B cell (primary cell): ENCODE data around the gene NAV2. TPM values are rescaled to one million over a fixed set of nuclear protein-coding genes. Genes with fewer than 3 reads are reported as not detected.

ENCODE experiments used
- ATAC-seq: fragments of 200-7000 bp; cut with Tn5 transposase; one replicate; pipeline ENCODE4 v1.10.0; 2021; ENCODE audit warnings: low read depth, mild to moderate bottlenecking, moderate number of reproducible peaks, moderate library complexity
- CTCF ChIA-PET: fragments of 350-600 bp; sonication (Branson Sonifier 250); formaldehyde crosslinking; loops from one replicate; lab custom pipeline; 2021; ENCODE audit warnings: antibody characterized with exemption, inconsistent platforms; lab: Charles Lee
- POLR2A ChIA-PET: fragments of 350-600 bp; sonication (Branson Sonifier 250); formaldehyde crosslinking; loops from one replicate; lab custom pipeline; 2021; ENCODE audit warnings: antibody characterized with exemption; lab: Charles Lee
- DNase-seq: peaks from one replicate; pipeline ENCODE4 v3.0.0; 2013
- H2AFZ ChIP-seq: 2 replicates; pipeline ENCODE4 v1.6.1; 2012; ENCODE audit warnings: mild to moderate bottlenecking, low read depth, low read length; ENCODE audit not compliant: insufficient read depth, poor library complexity, severe bottlenecking
- H3K27ac ChIP-seq, 2 donors: 1 replicate in 1 of 2; 2 replicates in 1 of 2; pipeline ENCODE4 v1.5.1; 2012 to 2013; ENCODE audit warnings: low read length in 2 of 2, mild to moderate bottlenecking in 2 of 2, moderate library complexity in 1 of 2
- H3K27me3 ChIP-seq, 4 experiments: fragments of 200-600 bp in 1 of 4; sonication (generic) in 1 of 4; replicated peaks in 1 of 4; 1 replicate in 2 of 4; 2 replicates in 2 of 4; pipeline versions ENCODE4 v1.6.1 to v1.7.0; 2013 to 2016; ENCODE audit warnings: low read length in 3 of 4, mild to moderate bottlenecking in 2 of 4, mixed read lengths in 1 of 4, moderate library complexity in 1 of 4; ENCODE audit not compliant: insufficient read depth in 4 of 4, control insufficient read depth in 3 of 4; ENCODE audit errors: control extremely low read depth in 1 of 4
- H3K36me3 ChIP-seq, 2 experiments: replicated peaks in 1 of 2; 1 replicate in 1 of 2; 2 replicates in 1 of 2; pipeline versions ENCODE4 v1.6.1 to v1.7.1; 2013; ENCODE audit warnings: low read length in 1 of 2; ENCODE audit not compliant: insufficient read depth in 2 of 2, control insufficient read depth in 1 of 2; ENCODE audit errors: control extremely low read depth in 1 of 2, extremely low read depth in 1 of 2
- H3K4me1 ChIP-seq, 2 donors: fragments of 200-600 bp in 1 of 2; sonication (generic) in 1 of 2; 1 replicate in 1 of 2; 2 replicates in 1 of 2; pipeline versions ENCODE4 v1.5.1 to v1.6.1; 2013 to 2017; ENCODE audit warnings: low read length in 2 of 2; ENCODE audit not compliant: control insufficient read depth in 2 of 2, insufficient read depth in 2 of 2
- H3K4me2 ChIP-seq: replicated peaks from 2 replicates; pipeline ENCODE3; 2012; ENCODE audit warnings: mild to moderate bottlenecking, low read depth, low read length; ENCODE audit not compliant: poor library complexity, severe bottlenecking
- H3K4me3 ChIP-seq, 5 experiments: fragments of 200-600 bp in 1 of 5; sonication (generic) in 1 of 5; 1 replicate in 3 of 5; 2 replicates in 2 of 5; pipeline versions ENCODE4 v1.5.1 to v1.7.0; 2011 to 2016; ENCODE audit warnings: low read length in 4 of 5, mild to moderate bottlenecking in 4 of 5, low read depth in 2 of 5, control low read depth in 1 of 5, moderate library complexity in 1 of 5; ENCODE audit not compliant: insufficient read depth in 1 of 5; ENCODE audit errors: control extremely low read depth in 1 of 5, extremely low read depth in 1 of 5
- H3K79me2 ChIP-seq: fragments of 200-600 bp; sonication (generic); one replicate; pipeline ENCODE4 v1.6.0; 2016; ENCODE audit warnings: low read length; ENCODE audit not compliant: control insufficient read depth, insufficient read depth
- H3K9ac ChIP-seq: fragments of 200-600 bp; sonication (generic); 2 replicates; pipeline ENCODE4 v1.6.1; 2017; ENCODE audit warnings: mild to moderate bottlenecking, low read length, moderate library complexity
- H3K9me3 ChIP-seq, 3 donors: one replicate each; pipeline versions ENCODE4 v1.6.1 to v1.7.1; 2013; ENCODE audit warnings: low read length in 2 of 3; ENCODE audit not compliant: control insufficient read depth in 2 of 3, insufficient read depth in 1 of 3; ENCODE audit errors: control extremely low read depth in 1 of 3
- H4K20me1 ChIP-seq: 2 replicates; pipeline ENCODE4 v1.6.0; 2012; ENCODE audit warnings: mild to moderate bottlenecking, low read length; ENCODE audit not compliant: insufficient read depth, control insufficient read depth, poor library complexity, severe bottlenecking
- H3K27ac Mint-ChIP-seq: one replicate; pipeline ENCODE4 v1.8.0; 2021; ENCODE audit warnings: mixed read lengths
- H3K27me3 Mint-ChIP-seq: one replicate; pipeline ENCODE4 v1.8.0; 2021; ENCODE audit warnings: mixed read lengths
- H3K4me1 Mint-ChIP-seq: one replicate; pipeline ENCODE4 v1.8.0; 2021; ENCODE audit warnings: mixed read lengths
- H3K4me3 Mint-ChIP-seq: one replicate; pipeline ENCODE4 v1.8.0; 2021; ENCODE audit warnings: mixed read lengths
- H3K9me3 Mint-ChIP-seq: one replicate; pipeline ENCODE4 v1.8.0; 2022; ENCODE audit warnings: mixed read lengths; ENCODE audit not compliant: insufficient read depth
- EZH2 ChIP-seq: IDR thresholded peaks from 2 replicates; pipeline ENCODE4 v1.6.1; 2012; ENCODE audit warnings: borderline replicate concordance, low read depth, mild to moderate bottlenecking, moderate library complexity, low read length; ENCODE audit not compliant: insufficient read depth, poor library complexity, severe bottlenecking
- WGBS: methylation state at CpG from one replicate; pipeline ENCODE4 v1.1.5; 2013; ENCODE audit warnings: missing lambda C conversion rate; ENCODE audit not compliant: insufficient coverage; 5-methylcytosine and 5-hydroxymethylcytosine counted together
- intact Hi-C: fragments of 100-400 bp; cut with micrococcal nuclease; formaldehyde crosslinking; loops from one replicate; pipeline ENCODE4 v1.10.0; 2022
- polyA plus RNA-seq: library from polyadenylated mRNA; depleted of rRNA; stranded (reverse); fragments of >200 nt; gene quantifications from 2 replicates; pipeline ENCODE4 v1.2.3, GENCODE V29; 2012
- total RNA-seq, 2 donors: library from RNA; stranded (reverse); fragments of 120-200 nt in 1 of 2; gene quantifications; 1 replicate in 1 of 2; 2 replicates in 1 of 2; pipeline versions ENCODE4 v1.2.3 to v1.2.4, GENCODE V29; 2013 to 2022
- TF ChIP-seq, protein P1 (sequence below): fragments of 200-600 bp; IDR thresholded peaks from one replicate; pipeline ENCODE4 v1.8.0; 2022; ENCODE audit warnings: antibody characterized with exemption, mild to moderate bottlenecking

NAV2 gene
- total and polyA plus RNA-seq, 2 donors (not counting 1 experiment from before 2014, with no cell fraction given) = 0.82 to 22.2 TPM

DNA sequence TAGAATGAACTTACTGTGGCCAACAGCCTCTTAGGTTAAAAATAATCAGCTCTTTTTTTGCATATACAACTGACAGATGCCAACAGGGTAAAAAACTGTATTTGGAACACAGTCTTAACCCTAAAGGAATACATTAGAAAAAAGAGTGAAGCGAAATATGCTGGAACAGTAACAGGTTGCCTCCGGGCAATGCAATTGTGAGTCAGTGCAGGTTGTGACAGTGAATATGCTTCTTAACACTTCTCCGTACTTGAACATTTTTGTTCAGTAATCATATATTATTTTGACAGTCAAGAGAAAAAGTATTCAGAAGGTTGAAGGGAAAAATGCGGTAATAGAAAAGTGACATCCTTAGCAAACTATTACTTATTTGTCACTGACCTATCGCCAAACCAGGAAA, 349.1 kb downstream of the NAV2 start:
- H3K36me3 ChIP-seq = no peaks in the 10 kb centered on the region
- no peak overlapping the region for H3K4me2 ChIP-seq
- H3K27ac ChIP-seq = no peak overlapping the region
- DNase-seq (no peak), ATAC-seq (no peak)
- no peak for TF ChIP-seq EZH2
- TF ChIP-seq, protein P1, sequence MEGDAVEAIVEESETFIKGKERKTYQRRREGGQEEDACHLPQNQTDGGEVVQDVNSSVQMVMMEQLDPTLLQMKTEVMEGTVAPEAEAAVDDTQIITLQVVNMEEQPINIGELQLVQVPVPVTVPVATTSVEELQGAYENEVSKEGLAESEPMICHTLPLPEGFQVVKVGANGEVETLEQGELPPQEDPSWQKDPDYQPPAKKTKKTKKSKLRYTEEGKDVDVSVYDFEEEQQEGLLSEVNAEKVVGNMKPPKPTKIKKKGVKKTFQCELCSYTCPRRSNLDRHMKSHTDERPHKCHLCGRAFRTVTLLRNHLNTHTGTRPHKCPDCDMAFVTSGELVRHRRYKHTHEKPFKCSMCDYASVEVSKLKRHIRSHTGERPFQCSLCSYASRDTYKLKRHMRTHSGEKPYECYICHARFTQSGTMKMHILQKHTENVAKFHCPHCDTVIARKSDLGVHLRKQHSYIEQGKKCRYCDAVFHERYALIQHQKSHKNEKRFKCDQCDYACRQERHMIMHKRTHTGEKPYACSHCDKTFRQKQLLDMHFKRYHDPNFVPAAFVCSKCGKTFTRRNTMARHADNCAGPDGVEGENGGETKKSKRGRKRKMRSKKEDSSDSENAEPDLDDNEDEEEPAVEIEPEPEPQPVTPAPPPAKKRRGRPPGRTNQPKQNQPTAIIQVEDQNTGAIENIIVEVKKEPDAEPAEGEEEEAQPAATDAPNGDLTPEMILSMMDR = no peak
- no peak overlapping the region for H3K4me3 ChIP-seq
- Mint-ChIP-seq H3K9me3 (no peaks in the 10 kb centered on the region), H3K27me3 (peaks cover 6% of the 10 kb centered on the region), H3K27ac (no peak overlapping the region), H3K4me1 (no peaks in the 10 kb centered on the region), H3K4me3 (no peak overlapping the region)
- H4K20me1 ChIP-seq = no peaks in the 10 kb centered on the region
- H3K79me2 ChIP-seq = no peaks in the 10 kb centered on the region
- H3K27me3 ChIP-seq = peaks cover 0 to 3% (median 0%) of the 10 kb centered on the region in 4 experiments
- no peak overlapping the region for H2AFZ ChIP-seq
- H3K9me3 ChIP-seq = no peaks in the 10 kb centered on the region
- POLR2A ChIA-PET = no interaction called here
- CTCF ChIA-PET = no interaction called here
- intact Hi-C loops = no loop called here
- H3K4me1 ChIP-seq = no peaks in the 10 kb centered on the region
- no CpG with 5 or more reads among the region's 5 CpGs for WGBS
- no peak overlapping the region for H3K9ac ChIP-seq

DNA sequence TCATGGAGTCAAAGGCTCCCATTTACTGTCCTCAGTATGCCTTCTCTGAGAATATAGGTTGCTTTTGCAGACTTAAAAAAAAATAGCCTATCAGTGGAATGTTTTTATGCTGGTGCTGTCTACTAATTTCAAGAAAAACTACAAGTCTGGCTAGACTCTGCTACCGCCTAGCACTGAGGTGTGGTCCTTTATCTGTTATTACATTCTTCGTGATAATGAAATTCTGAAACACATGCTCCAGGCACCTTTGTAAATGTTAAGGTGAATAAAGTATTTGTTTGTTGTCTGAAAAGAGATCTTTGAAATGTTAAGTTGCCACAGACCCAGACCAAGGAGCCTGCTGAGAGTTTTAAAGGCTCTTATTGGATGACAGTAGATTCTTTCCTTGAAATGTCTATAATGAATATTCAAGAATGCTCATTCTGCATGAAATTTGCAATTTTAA, 352.3 kb downstream of the NAV2 start:
- peaks cover 6% of the 10 kb centered on the region for H3K27me3 Mint-ChIP-seq
- no peaks in the 10 kb centered on the region for H3K4me1 ChIP-seq
- no peaks in the 10 kb centered on the region for H4K20me1 ChIP-seq
- H3K9me3 Mint-ChIP-seq = no peaks in the 10 kb centered on the region
- ATAC-seq = no peak
- H2AFZ ChIP-seq = no peak overlapping the region
- H3K4me1 Mint-ChIP-seq = no peaks in the 10 kb centered on the region
- no peak overlapping the region for H3K27ac Mint-ChIP-seq
- peaks cover 0 to 3% (median 0%) of the 10 kb centered on the region in 4 experiments for H3K27me3 ChIP-seq
- H3K36me3 ChIP-seq = no peaks in the 10 kb centered on the region
- TF ChIP-seq, protein P1 = no peak
- TF ChIP-seq EZH2 = no peak
- H3K9me3 ChIP-seq = no peaks in the 10 kb centered on the region
- H3K9ac ChIP-seq = no peak overlapping the region
- ChIA-PET POLR2A (no interaction called here), CTCF (no interaction called here)
- no peak overlapping the region for H3K4me3 Mint-ChIP-seq
- no peak overlapping the region for H3K27ac ChIP-seq
- intact Hi-C loops = no loop called here
- DNase-seq = no peak
- H3K4me3 ChIP-seq = no peak overlapping the region
- no peak overlapping the region for H3K4me2 ChIP-seq
- WGBS = no CpG with 5 or more reads among the region's 2 CpGs
- H3K79me2 ChIP-seq = no peaks in the 10 kb centered on the region
